GM21447 (cell line): ENCODE measurements around the gene CDH4.

ENCODE experiments used
- ATAC-seq: cut with Tn5 transposase; IDR thresholded peaks from one replicate; pipeline ENCODE4 v1.9.1; 2021; ENCODE audit not compliant: unreplicated experiment

Gene CDH4

GRCh38 chr20:61638802-61639585 lies 386.9 kb downstream of the CDH4 start:
- ATAC-seq, result no peak

GRCh38 chr20:61640131-61640870 lies 388.2 kb downstream of the CDH4 start:
- no peak for ATAC-seq

GRCh38 chr20:61640871-61641245 lies 388.8 kb downstream of the CDH4 start:
- ATAC-seq, result no peak

- ATAC-seq, result no peak
These were observed 391.8 kb downstream of the CDH4 start for GRCh38 chr20:61643656-61644377.

- no peak for ATAC-seq
These were observed 392.5 kb downstream of the CDH4 start for GRCh38 chr20:61644378-61645076.

- ATAC-seq, result no peak
These were observed 393.7 kb downstream of the CDH4 start for GRCh38 chr20:61645732-61646131.

GRCh38 chr20:61646453-61646852 lies 394.4 kb downstream of the CDH4 start:
- no peak for ATAC-seq

- ATAC-seq, result no peak
These were observed 394.9 kb downstream of the CDH4 start for GRCh38 chr20:61646986-61647385.

- ATAC-seq, result no peak
These were observed 395.6 kb downstream of the CDH4 start for GRCh38 chr20:61647702-61648101.

GRCh38 chr20:61649105-61649859 lies 397.2 kb downstream of the CDH4 start:
- ATAC-seq, result no peak

GRCh38 chr20:61649860-61650162 lies 397.8 kb downstream of the CDH4 start:
- no peak for ATAC-seq

GRCh38 chr20:61650912-61651733 lies 399.1 kb downstream of the CDH4 start:
- ATAC-seq, result no peak

GRCh38 chr20:61652146-61652545 lies 400.1 kb downstream of the CDH4 start:
- no peak for ATAC-seq

- ATAC-seq, result no peak
These were observed 402.7 kb downstream of the CDH4 start for GRCh38 chr20:61654726-61655125.

- ATAC-seq, result no peak
These were observed 403.5 kb downstream of the CDH4 start for GRCh38 chr20:61655591-61655990.

- ATAC-seq, result no peak
These were observed 404.1 kb downstream of the CDH4 start for GRCh38 chr20:61656198-61656597.

- no peak for ATAC-seq
These were observed 405.8 kb downstream of the CDH4 start for GRCh38 chr20:61657721-61658377.

GRCh38 chr20:61658563-61658962 lies 406.5 kb downstream of the CDH4 start:
- no peak for ATAC-seq

GRCh38 chr20:61659246-61659993 lies 407.4 kb downstream of the CDH4 start:
- no peak for ATAC-seq
